Osteoblast (primary cell): ENCODE measurements around the gene CBR3. TPM values are rescaled to one million over a fixed set of nuclear protein-coding genes. Genes with fewer than 3 reads are reported as not detected.

ENCODE experiments used
- DNase-seq: peaks from one replicate; pipeline ENCODE4 v3.0.0; 2011; ENCODE audit warnings: low spot score, mixed read lengths; ENCODE audit not compliant: insufficient read length; ENCODE audit errors: missing footprints
- H2AFZ ChIP-seq: 2 replicates; pipeline ENCODE4 v1.6.0; 2011; ENCODE audit warnings: mild to moderate bottlenecking, low read length
- H3K27ac ChIP-seq: 2 replicates; pipeline ENCODE4 v1.5.1; 2011; ENCODE audit warnings: mild to moderate bottlenecking, low read depth, low read length, moderate library complexity
- H3K27me3 ChIP-seq: 2 replicates; pipeline ENCODE4 v1.6.0; 2012; ENCODE audit warnings: mild to moderate bottlenecking, control low read depth, inconsistent platforms, low read length, moderate library complexity; ENCODE audit not compliant: insufficient read depth
- H3K36me3 ChIP-seq: 2 replicates; pipeline ENCODE4 v1.5.1; 2011; ENCODE audit warnings: mild to moderate bottlenecking, low read length, control low read depth, moderate library complexity; ENCODE audit not compliant: insufficient read depth
- H3K4me1 ChIP-seq: 2 replicates; pipeline ENCODE4 v1.5.1; 2011; ENCODE audit warnings: mild to moderate bottlenecking, low read length, control low read depth, moderate library complexity; ENCODE audit not compliant: insufficient read depth
- H3K4me2 ChIP-seq: 2 replicates; pipeline ENCODE4 v1.6.0; 2011; ENCODE audit warnings: mild to moderate bottlenecking, low read length; ENCODE audit not compliant: insufficient read depth
- H3K4me3 ChIP-seq: fragments of 200-600 bp; sonication (generic); 3 replicates; pipeline ENCODE4 v1.5.1; 2012; ENCODE audit warnings: mild to moderate bottlenecking, low read length, inconsistent platforms; ENCODE audit not compliant: insufficient read depth
- H3K79me2 ChIP-seq: 2 replicates; pipeline ENCODE4 v1.6.0; 2012; ENCODE audit warnings: mild to moderate bottlenecking, low read length, control low read depth, inconsistent platforms; ENCODE audit not compliant: insufficient read depth
- H3K9me3 ChIP-seq: 2 replicates; pipeline ENCODE4 v1.5.1; 2011; ENCODE audit warnings: low read depth, low read length, control low read depth
- H4K20me1 ChIP-seq: 2 replicates; pipeline ENCODE4 v1.6.0; 2012; ENCODE audit warnings: mild to moderate bottlenecking, low read length, control low read depth; ENCODE audit not compliant: insufficient read depth
- total RNA-seq: library from RNA; depleted of rRNA; stranded (reverse); fragments of >200 nt; gene quantifications from 2 replicates; pipeline ENCODE4 v1.2.3, GENCODE V29; 2012
- TF ChIP-seq, protein P1 (sequence below): IDR thresholded peaks from 2 replicates; pipeline ENCODE4 v1.5.1; 2011; ENCODE audit warnings: mild to moderate bottlenecking, low read depth, low read length, moderate library complexity; ENCODE audit errors: extremely low read depth

Gene CBR3
- total RNA-seq, 1 donor, result 17.4 TPM

GRCh38 chr21:36145259-36145658, 10.4 kb downstream of the CBR3 start:
- no peak for DNase-seq
- Histone ChIP-seq H3K27me3 (no peaks in the 10 kb centered on the region), H3K27ac (no peak overlapping the region), H3K9me3 (no peaks in the 10 kb centered on the region), H3K4me1 (peaks cover 7% of the 10 kb centered on the region), H2AFZ (no peak overlapping the region), H3K4me2 (no peak overlapping the region), H3K36me3 (peaks cover 9% of the 10 kb centered on the region), H3K4me3 (no peak overlapping the region), H3K79me2 (no peaks in the 10 kb centered on the region), H4K20me1 (no peaks in the 10 kb centered on the region)
- TF ChIP-seq, protein P1, sequence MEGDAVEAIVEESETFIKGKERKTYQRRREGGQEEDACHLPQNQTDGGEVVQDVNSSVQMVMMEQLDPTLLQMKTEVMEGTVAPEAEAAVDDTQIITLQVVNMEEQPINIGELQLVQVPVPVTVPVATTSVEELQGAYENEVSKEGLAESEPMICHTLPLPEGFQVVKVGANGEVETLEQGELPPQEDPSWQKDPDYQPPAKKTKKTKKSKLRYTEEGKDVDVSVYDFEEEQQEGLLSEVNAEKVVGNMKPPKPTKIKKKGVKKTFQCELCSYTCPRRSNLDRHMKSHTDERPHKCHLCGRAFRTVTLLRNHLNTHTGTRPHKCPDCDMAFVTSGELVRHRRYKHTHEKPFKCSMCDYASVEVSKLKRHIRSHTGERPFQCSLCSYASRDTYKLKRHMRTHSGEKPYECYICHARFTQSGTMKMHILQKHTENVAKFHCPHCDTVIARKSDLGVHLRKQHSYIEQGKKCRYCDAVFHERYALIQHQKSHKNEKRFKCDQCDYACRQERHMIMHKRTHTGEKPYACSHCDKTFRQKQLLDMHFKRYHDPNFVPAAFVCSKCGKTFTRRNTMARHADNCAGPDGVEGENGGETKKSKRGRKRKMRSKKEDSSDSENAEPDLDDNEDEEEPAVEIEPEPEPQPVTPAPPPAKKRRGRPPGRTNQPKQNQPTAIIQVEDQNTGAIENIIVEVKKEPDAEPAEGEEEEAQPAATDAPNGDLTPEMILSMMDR, result no peak

DNA sequence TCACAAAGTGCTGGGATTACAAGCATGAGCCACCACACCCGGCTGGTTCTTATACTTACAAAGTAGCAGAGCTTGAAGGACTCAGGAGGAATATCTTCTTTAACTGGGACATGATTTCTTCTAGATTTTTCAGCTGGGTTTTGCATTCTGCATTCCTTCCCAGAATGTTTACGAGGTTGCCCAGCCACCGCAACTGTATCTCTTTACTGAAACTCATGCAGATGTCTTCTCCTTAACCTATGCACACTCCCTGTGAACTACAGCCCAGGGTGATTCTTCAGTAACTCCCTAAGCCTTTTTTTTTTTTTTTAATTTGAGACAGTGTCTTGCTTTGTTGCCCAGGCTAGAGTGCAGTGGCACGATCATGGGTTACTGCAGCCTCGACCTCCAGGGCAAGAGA, 13.0 kb downstream of the CBR3 start:
- Histone ChIP-seq H3K9me3 (no peaks in the 10 kb centered on the region), H3K79me2 (no peaks in the 10 kb centered on the region), H3K4me2 (no peak overlapping the region), H3K36me3 (peaks cover 6% of the 10 kb centered on the region), H4K20me1 (no peaks in the 10 kb centered on the region), H3K27ac (no peak overlapping the region), H3K4me3 (no peak overlapping the region), H2AFZ (no peak overlapping the region), H3K4me1 (peaks cover 12% of the 10 kb centered on the region), H3K27me3 (no peaks in the 10 kb centered on the region)
- DNase-seq, result no peak
- TF ChIP-seq, protein P1, result no peak

- Histone ChIP-seq H3K4me3 (no peak overlapping the region), H3K27me3 (no peaks in the 10 kb centered on the region), H4K20me1 (no peaks in the 10 kb centered on the region), H3K4me1 (peaks cover 12% of the 10 kb centered on the region), H3K9me3 (no peaks in the 10 kb centered on the region), H3K79me2 (no peaks in the 10 kb centered on the region), H3K4me2 (no peak overlapping the region), H3K36me3 (peaks cover 6% of the 10 kb centered on the region), H2AFZ (no peak overlapping the region), H3K27ac (no peak overlapping the region)
- DNase-seq, result no peak
- TF ChIP-seq, protein P1, result no peak
Observed at GRCh38 chr21:36148886-36149285, 14.0 kb downstream of the CBR3 start.

GRCh38 chr21:36149788-36150711, 15.2 kb downstream of the CBR3 start:
- Histone ChIP-seq H3K9me3 (no peaks in the 10 kb centered on the region), H3K4me3 (no peak overlapping the region), H2AFZ (peak overlapping the region; percentile 85), H3K27me3 (no peaks in the 10 kb centered on the region), H3K4me1 (peaks cover 12% of the 10 kb centered on the region), H3K4me2 (peak overlapping the region; percentile 55), H3K36me3 (peaks cover 6% of the 10 kb centered on the region), H3K79me2 (no peaks in the 10 kb centered on the region), H3K27ac (no peak overlapping the region), H4K20me1 (no peaks in the 10 kb centered on the region)
- no peak for DNase-seq
- TF ChIP-seq, protein P1, result no peak
